Fibroblast of the conjunctiva (primary cell): ENCODE data around the gene ELAVL2.
"Not testable (repeated sequence)": the region's sequence is repeated elsewhere in the genome, so short reads cannot be mapped to it uniquely, and the experiment has no call there.

Source experiments
- DNase-seq: peaks from one replicate; pipeline ENCODE4 v3.0.0-alpha.2; 2010; ENCODE audit warnings: low read depth

Gene ELAVL2

GRCh38 chr9:23723048-23723447, 103.0 kb downstream of the ELAVL2 start:
- DNase-seq: not testable (repeated sequence)

- no peak for DNase-seq
Observed at GRCh38 chr9:23721466-23721865, 104.6 kb downstream of the ELAVL2 start.

- no peak for DNase-seq
Observed at GRCh38 chr9:23717505-23717904, 108.5 kb downstream of the ELAVL2 start.

- DNase-seq: no peak
Observed at GRCh38 chr9:23707249-23707648, 118.8 kb downstream of the ELAVL2 start.

- DNase-seq: no peak
Observed at GRCh38 chr9:23702311-23702922, 123.6 kb downstream of the ELAVL2 start.

GRCh38 chr9:23701291-23701690, 124.7 kb downstream of the ELAVL2 start:
- no peak for DNase-seq

- DNase-seq: no peak
Observed at GRCh38 chr9:23700359-23700758, 125.7 kb downstream of the ELAVL2 start.

- DNase-seq: no peak
Observed at GRCh38 chr9:23698161-23698560, 127.9 kb downstream of the ELAVL2 start.

GRCh38 chr9:23695572-23695971, 130.5 kb downstream of the ELAVL2 start:
- DNase-seq: no peak

GRCh38 chr9:23693374-23693773, 132.7 kb downstream of the ELAVL2 start:
- DNase-seq: no peak

- no peak for DNase-seq
Observed at GRCh38 chr9:23686896-23687295, 139.1 kb downstream of the ELAVL2 start.

GRCh38 chr9:23686257-23686656, 139.8 kb downstream of the ELAVL2 start:
- DNase-seq: no peak

- DNase-seq: no peak
Observed at GRCh38 chr9:23683611-23684061, 142.4 kb downstream of the ELAVL2 start.

GRCh38 chr9:23682891-23683431, 143.1 kb downstream of the ELAVL2 start:
- no peak for DNase-seq

- no peak for DNase-seq
Observed at GRCh38 chr9:23682352-23682751, 143.7 kb downstream of the ELAVL2 start.

- DNase-seq: no peak
Observed at GRCh38 chr9:23677446-23677845, 148.6 kb downstream of the ELAVL2 start.

GRCh38 chr9:23674016-23674585, 151.9 kb downstream of the ELAVL2 start:
- DNase-seq: no peak

- no peak for DNase-seq
Observed at GRCh38 chr9:23672151-23672550, 153.9 kb downstream of the ELAVL2 start.

GRCh38 chr9:23669776-23670175, 156.3 kb downstream of the ELAVL2 start:
- no peak for DNase-seq

- DNase-seq: no peak
Observed at GRCh38 chr9:23665635-23666034, 160.4 kb downstream of the ELAVL2 start.

- DNase-seq: no peak
Observed at GRCh38 chr9:23665051-23665450, 161.0 kb downstream of the ELAVL2 start.

- DNase-seq: no peak
Observed at GRCh38 chr9:23663946-23664345, 162.1 kb downstream of the ELAVL2 start.

GRCh38 chr9:23663536-23663935, 162.5 kb downstream of the ELAVL2 start:
- no peak for DNase-seq

- DNase-seq: no peak
Observed at GRCh38 chr9:23663125-23663524, 162.9 kb downstream of the ELAVL2 start.
